ENCODE data around the gene FIGNL2.

Gene FIGNL2

DNA sequence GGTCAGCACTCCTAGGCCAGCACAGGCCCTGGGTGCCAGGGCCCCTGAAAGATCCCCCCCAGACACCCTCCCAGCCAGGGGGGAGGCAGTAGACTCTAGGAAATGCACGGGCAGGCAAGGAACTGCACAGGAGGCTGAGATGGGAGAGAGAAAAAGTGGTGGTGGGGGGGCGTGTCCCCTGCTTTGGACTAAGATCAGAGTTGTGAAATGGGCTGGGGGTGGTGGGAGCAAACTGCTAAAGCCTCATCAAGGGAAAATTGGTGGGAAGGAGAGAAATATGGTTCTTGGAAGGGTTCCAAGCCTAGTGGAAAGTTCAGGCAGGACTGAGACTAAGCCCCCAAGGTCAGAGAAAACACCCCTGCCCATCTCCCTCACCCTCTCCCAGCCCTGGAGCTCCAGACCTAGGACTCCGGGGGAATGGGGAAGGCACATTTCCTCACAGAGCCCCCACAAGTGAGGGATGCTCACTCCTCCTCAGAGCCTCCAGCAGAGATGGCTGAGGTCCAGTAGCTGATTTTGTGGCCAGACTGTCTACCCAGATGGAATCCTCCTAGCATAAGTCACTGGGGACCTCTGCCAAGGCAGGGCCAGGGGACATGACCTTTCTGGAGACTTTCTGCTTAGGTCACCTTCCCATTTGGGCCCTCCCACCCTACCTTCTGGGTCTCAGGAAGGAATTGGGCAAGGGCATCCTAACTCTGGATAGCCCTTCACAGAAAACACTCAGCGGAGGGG is 29.8 kb downstream of the FIGNL2 start:
- Histone ChIP-seq H3K27ac (ENCODE audit: low read depth, low read length, poor library complexity, severe bottlenecking) (no peak overlapping the region), H3K9ac (ENCODE audit: low read length) (no peak overlapping the region), H3F3A (ENCODE audit: insufficient read depth, low read length) (no peaks in the 10 kb centered on the region), H4K20me1 (ENCODE audit: insufficient read depth, low read length) (no peaks in the 10 kb centered on the region), H3K9me3 (ENCODE audit: low read length) (no peaks in the 10 kb centered on the region), H3K36me3 (ENCODE audit: insufficient read depth, low read length) (no peaks in the 10 kb centered on the region), H3K4me1 (ENCODE audit: insufficient read depth, low read length, severe bottlenecking) (no peaks in the 10 kb centered on the region), H3K4me3 (ENCODE audit: low read depth, low read length, poor library complexity, severe bottlenecking) (no peak overlapping the region), H3K9me2 (ENCODE audit: low read depth, low read length) (no peaks in the 10 kb centered on the region), H3K79me2 (ENCODE audit: insufficient read depth, low read length) (no peaks in the 10 kb centered on the region), H3K27me3 (ENCODE audit: insufficient read depth, low read length) (no peaks in the 10 kb centered on the region; the same call in 1 of the 2 replicates), H2AFZ (ENCODE audit: low read length) (no peak overlapping the region), H3K4me2 (ENCODE audit: low read length) (no peak overlapping the region)
- TF ChIP-seq EZH2 (IDR thresholded peaks at IDR 0.05; ENCODE audit: borderline replicate concordance, low read length) (no peak), CTCF (IDR thresholded peaks at IDR 0.05; ENCODE audit: low read length) (no peak)

- Histone ChIP-seq H3K9me3 (ENCODE audit: low read length) (no peaks in the 10 kb centered on the region), H3K9me2 (ENCODE audit: low read depth, low read length) (no peaks in the 10 kb centered on the region), H3F3A (ENCODE audit: insufficient read depth, low read length) (no peaks in the 10 kb centered on the region), H3K36me3 (ENCODE audit: insufficient read depth, low read length) (no peaks in the 10 kb centered on the region), H3K27me3 (ENCODE audit: insufficient read depth, low read length) (no peaks in the 10 kb centered on the region; the same call in 1 of the 2 replicates), H3K9ac (ENCODE audit: low read length) (no peak overlapping the region), H4K20me1 (ENCODE audit: insufficient read depth, low read length) (no peaks in the 10 kb centered on the region), H3K79me2 (ENCODE audit: insufficient read depth, low read length) (no peaks in the 10 kb centered on the region), H3K4me3 (ENCODE audit: low read depth, low read length, poor library complexity, severe bottlenecking) (no peak overlapping the region), H3K4me1 (ENCODE audit: insufficient read depth, low read length, severe bottlenecking) (no peaks in the 10 kb centered on the region), H3K4me2 (ENCODE audit: low read length) (no peak overlapping the region), H2AFZ (ENCODE audit: low read length) (no peak overlapping the region), H3K27ac (ENCODE audit: low read depth, low read length, poor library complexity, severe bottlenecking) (no peak overlapping the region)
- TF ChIP-seq EZH2 (IDR thresholded peaks at IDR 0.05; ENCODE audit: borderline replicate concordance, low read length) (no peak), CTCF (IDR thresholded peaks at IDR 0.05; ENCODE audit: low read length) (no peak)
These were observed 30.4 kb downstream of the FIGNL2 start for GRCh38 chr12:51818086-51818485.

DNA sequence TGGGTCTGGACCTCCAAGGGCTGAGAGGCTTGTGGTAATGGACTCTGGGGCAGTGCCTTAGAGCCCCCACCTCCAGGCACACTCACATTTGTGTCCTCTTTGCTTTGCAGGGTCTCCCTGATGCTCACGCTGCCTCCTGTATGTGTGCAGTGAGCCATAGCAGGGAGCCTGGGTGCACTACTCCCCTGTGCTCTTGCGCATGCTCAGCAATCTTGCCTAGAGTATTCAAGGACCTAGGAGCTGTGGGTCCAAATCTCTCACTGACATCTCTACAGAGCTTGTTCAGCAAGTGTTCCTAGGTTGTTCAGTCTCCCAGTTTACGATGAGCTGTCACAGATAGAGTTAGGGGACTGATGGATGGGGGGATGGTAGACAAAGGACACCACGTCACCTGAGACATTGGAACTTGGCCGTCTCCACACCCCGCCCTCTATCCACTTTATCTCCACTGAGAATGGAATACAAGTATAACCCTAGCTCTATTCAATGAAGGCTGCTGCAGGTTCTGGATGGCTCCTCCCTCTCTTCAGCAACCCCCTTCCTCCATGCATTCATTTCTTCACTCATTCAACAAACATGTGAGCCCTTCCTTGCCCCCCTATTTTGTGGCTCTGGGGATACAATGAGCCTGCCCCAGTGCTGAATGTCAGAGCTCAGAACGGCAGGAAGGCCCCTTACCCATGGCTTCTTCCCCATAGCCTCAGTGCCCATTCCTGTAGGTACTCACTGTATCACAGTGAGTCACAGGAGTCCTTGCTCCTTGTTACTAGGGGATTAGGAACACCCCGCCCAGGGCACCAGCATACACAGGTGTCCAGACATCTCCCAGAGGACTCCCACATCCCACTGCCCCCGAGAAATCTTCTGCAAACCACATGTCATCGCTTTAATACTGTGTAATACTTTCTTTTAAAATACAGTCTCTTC is 31.2 kb downstream of the FIGNL2 start:
- no peaks in the 10 kb centered on the region for H3F3A ChIP-seq (ENCODE audit: insufficient read depth, low read length)
- no peaks in the 10 kb centered on the region for H3K27me3 ChIP-seq (ENCODE audit: insufficient read depth, low read length)
- H3K36me3 ChIP-seq (ENCODE audit: insufficient read depth, low read length) = no peaks in the 10 kb centered on the region
- no peaks in the 10 kb centered on the region for H3K9me3 ChIP-seq (ENCODE audit: low read length)
- no peak overlapping the region for H3K9ac ChIP-seq (ENCODE audit: low read length)
- H3K27ac ChIP-seq (ENCODE audit: low read depth, low read length, poor library complexity, severe bottlenecking) = no peak overlapping the region
- H3K4me2 ChIP-seq (ENCODE audit: low read length) = no peak overlapping the region
- H3K4me3 ChIP-seq (ENCODE audit: low read depth, low read length, poor library complexity, severe bottlenecking) = no peak overlapping the region
- no peaks in the 10 kb centered on the region for H3K9me2 ChIP-seq (ENCODE audit: low read depth, low read length)
- no peaks in the 10 kb centered on the region for H3K4me1 ChIP-seq (ENCODE audit: insufficient read depth, low read length, severe bottlenecking)
- H3K79me2 ChIP-seq (ENCODE audit: insufficient read depth, low read length) = no peaks in the 10 kb centered on the region
- H2AFZ ChIP-seq (ENCODE audit: low read length) = no peak overlapping the region
- no peak for TF ChIP-seq EZH2 (IDR thresholded peaks at IDR 0.05; ENCODE audit: borderline replicate concordance, low read length)
- no peak for TF ChIP-seq CTCF (IDR thresholded peaks at IDR 0.05; ENCODE audit: low read length)
- no peaks in the 10 kb centered on the region for H4K20me1 ChIP-seq (ENCODE audit: insufficient read depth, low read length)

Measured in OCI-LY1 (cell line).